NCI-H748 (cell line): ENCODE measurements around the gene USF1.

Experiments used
- DNase-seq: peaks from one replicate; lab custom pipeline; 2025; ENCODE audit not compliant: unreplicated experiment; lab: John Stamatoyannopoulos, UW

Gene USF1, protein sequence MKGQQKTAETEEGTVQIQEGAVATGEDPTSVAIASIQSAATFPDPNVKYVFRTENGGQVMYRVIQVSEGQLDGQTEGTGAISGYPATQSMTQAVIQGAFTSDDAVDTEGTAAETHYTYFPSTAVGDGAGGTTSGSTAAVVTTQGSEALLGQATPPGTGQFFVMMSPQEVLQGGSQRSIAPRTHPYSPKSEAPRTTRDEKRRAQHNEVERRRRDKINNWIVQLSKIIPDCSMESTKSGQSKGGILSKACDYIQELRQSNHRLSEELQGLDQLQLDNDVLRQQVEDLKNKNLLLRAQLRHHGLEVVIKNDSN

DNA sequence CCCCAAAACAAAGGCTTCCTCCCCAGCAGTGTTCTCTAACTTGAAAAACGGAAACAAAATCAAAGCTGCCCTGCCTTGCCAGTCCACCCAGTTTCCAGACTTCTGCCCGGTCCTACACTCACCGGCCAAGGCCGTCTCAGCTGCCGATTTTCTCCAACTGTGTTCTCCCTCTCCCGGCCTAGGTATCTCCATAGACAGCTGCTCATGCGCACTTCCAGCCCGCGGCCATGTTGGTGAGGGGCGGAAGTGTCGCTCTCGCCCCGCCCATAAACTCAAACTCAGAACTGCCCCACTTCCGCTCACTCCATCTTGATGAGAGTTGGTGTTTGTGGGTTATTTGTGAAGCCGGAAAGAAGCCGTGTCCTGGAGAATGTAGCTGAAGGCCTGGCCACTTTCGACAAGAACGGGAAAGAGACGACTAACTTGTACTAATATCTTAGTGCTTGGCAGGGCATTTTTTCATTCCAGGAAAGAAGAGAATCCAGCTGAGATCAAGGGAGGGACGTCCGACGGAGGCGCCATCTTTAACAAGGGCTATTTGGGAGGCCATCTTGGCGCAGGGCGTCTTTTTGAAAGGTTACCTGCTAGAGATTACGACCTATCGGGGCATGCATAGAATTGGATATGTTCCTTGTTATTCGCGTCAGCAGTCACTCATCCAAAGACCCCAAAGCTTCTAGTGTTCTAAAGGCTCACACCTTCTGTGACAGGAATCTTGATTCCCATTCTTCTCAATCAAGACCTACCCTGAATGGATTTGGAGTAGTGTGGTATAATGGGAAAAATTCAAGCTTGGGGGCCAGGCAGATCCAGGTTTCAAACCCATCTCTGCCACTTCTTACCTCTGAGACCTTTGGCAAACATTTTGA, at the start of gene USF1:
Gene USF1 (minus strand): TSS at position 242 of the 869 bp plus-strand sequence. CDS start 2,702 bp downstream, outside the sequence.
- peak; percentile 95 for DNase-seq

DNA sequence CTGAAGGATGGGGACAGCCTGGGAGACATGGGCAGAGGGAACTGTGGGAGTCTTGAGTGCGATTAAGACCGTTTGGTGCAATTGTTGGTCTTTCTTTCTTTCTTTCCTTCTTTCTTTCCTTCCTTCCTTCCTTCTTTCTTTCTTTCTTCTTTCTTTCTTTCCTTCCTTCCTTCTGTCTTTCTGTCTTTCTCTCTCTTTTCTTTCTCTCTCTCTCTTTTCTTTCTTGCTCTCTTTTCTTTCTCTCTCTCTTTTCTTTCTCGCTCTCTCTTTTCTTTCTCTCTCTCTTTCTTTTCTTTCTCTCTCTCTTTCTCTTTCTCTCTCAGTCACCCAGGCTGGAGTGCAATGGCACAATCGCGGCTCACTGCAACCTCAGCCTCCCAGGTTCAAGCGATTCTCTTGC, 49.5 kb upstream of the USF1 start:
- no peak for DNase-seq

GRCh38 chr1:161094481-161094880, 48.7 kb upstream of the USF1 start:
- DNase-seq: no peak

GRCh38 chr1:161092621-161093028, 46.8 kb upstream of the USF1 start:
- no peak for DNase-seq

GRCh38 chr1:161091796-161092507, 46.2 kb upstream of the USF1 start:
- DNase-seq: no peak

- DNase-seq: no peak
Observed at GRCh38 chr1:161091093-161091492, 45.3 kb upstream of the USF1 start.

- no peak for DNase-seq
Observed at GRCh38 chr1:161090617-161091016, 44.8 kb upstream of the USF1 start.

DNA sequence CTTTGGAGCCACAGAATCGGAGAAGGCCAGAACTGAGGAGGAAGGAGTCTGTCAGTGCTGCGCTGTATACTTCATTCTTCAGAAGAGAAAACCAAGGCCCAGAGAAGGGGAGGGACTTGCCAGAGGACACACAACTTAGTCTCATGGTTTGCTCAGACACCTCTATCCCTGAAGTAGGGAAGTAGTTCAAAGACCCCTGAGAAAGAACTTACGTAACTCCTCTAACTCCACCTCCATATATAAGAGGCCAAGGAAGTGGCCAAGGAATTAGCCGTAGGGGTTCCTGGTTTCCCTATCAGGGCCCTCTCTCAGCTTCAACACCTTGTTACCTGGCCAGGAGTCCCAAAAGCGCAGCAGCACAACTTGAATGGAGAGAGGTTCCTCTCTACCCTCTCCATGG, 44.2 kb upstream of the USF1 start:
- DNase-seq: no peak

- no peak for DNase-seq
Observed at GRCh38 chr1:161089251-161089924, 43.6 kb upstream of the USF1 start, which contains the start of gene NECTIN4. TSS of gene NECTIN4 (minus strand) at chr1:161089558. CDS start at chr1:161089296, 262 bp downstream.

GRCh38 chr1:161088587-161089110, 42.9 kb upstream of the USF1 start:
- DNase-seq: no peak

DNA sequence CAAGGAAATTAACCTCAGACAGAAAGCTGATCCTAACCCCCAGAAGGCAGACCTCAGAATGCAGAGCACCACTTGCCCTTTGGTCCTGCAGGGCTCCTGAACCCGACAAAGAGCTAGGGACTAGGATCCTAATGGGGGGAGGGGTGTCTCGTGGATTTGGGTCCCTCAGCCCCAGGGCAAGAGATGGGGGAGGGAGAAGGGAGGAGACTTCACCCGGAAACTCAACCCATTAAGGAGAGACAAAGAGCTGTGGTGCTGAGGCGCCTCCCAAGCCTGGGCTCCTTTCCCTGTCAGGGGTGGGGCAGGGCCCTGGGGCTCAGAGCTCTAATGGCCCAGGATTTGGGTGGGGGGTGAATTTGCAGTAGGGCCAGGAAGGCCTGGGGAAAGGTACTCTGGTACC, 40.7 kb upstream of the USF1 start:
- no peak for DNase-seq

- no peak for DNase-seq
Observed at GRCh38 chr1:161085165-161085564, 39.4 kb upstream of the USF1 start.

DNA sequence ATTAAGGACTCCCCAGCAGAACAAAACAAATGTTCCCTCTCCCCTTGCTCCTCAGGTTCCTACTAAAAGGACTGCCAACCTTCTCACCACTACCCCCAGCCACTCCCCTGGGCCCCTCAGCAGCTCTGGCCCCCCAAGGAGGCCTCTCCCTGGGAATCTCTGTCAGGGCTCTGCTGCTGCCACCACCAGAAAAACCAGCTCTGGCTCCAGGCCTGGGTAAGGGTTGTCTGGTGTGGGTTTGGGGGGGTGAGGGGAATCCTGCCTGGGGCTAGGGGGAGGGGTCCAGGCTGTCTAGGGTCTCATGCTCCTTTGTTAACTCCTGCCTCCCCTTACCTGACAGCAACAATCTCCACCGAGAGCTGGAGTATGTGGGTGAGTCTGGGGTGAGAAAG, 38.8 kb upstream of the USF1 start:
- DNase-seq: no peak

GRCh38 chr1:161083748-161084596, 38.2 kb upstream of the USF1 start:
- DNase-seq: no peak

GRCh38 chr1:161082996-161083747, 37.4 kb upstream of the USF1 start:
- no peak for DNase-seq

- DNase-seq: no peak
Observed at GRCh38 chr1:161082483-161082882, 36.7 kb upstream of the USF1 start.

DNA sequence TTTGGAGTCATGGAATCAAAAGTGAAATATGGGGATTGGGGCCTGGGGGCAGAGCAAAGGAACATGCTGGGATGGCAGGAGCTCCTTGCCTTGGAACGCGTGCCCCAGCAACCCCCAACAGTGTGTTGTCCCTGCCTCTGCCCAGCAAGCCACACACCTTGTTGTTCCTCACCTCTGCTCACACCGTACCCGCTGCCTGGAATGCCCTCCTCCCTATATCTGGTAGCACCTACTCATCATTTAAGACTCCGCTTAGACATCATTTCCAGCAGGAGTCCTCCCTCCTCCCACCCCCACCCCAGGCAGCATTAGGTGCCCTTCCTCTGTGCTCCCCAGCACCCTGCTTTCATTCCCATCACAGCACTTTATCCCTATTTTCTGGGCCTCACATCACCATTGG, 35.7 kb upstream of the USF1 start:
- DNase-seq: no peak

DNA sequence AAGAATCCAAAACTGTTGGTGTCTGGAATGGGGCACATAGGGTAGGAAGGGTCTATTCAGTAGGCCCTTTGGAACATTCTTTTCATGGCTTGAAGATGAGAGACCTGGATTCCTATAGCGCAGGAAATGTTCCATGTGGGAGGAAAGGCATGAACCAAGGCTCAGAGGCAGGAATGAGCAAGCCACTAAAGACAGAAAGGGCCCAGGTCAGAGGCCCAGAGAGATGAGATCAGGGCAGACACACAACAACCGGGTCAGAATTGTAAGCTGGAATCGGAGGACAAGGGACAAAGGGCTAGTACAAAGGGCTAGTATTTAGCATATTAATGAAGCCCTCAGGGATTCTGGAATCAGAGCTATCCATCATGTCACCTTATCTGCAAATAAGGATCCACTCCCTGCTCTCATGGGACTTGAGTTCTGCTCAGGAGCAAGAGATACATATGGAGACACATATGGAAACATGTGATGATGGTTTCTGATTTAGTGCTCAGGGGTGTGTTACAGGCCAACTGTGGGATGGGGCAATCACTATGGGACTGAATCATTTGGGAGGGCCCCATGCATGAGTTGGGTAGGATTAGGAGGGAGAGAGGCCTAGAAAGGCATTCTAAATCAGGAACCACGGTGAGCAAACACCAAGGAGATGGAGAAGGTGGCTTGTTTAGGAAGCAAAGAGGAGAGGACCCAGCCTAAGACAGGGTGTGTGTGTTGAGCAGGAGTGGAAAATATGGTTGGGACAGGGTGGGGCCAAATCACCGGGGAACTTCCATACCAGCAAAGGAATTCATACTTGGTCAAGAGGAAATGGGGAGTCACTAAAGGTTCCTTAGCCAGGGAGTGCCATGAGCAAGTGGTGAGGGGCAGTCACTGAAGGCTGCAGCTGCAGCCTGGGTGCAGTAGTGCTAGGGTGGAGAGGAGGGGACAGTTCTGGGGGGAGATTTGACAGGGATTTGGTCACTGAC, 34.9 kb upstream of the USF1 start:
- no peak for DNase-seq
